Panc1 (cell line): ENCODE data around the gene RPS14.

ENCODE experiments used
- POLR2AphosphoS5 ChIP-seq: IDR thresholded peaks from 2 replicates; pipeline ENCODE4 v1.6.1; 2012; ENCODE audit warnings: mild to moderate bottlenecking, low read depth, low read length, moderate library complexity
- TF ChIP-seq, protein P1 (sequence below): fragments of 450-650 bp; IDR thresholded peaks from 2 replicates; pipeline ENCODE4 v1.5.1; 2017; ENCODE audit warnings: mild to moderate bottlenecking

DNA sequence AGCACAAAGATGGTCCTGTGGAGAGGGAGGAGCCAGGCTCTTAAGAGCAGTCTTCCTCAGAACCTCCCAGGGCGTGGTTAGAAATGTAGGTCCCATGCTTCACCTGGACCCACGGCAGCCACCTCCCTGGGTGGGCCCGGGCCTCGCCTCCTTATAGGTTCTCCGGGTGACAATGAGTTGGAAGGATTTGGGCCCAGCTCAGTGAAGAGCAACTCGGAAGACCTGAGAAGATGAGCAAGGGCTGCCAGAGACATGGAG, 32.1 kb upstream of the RPS14 start:
- TF ChIP-seq, protein P1, sequence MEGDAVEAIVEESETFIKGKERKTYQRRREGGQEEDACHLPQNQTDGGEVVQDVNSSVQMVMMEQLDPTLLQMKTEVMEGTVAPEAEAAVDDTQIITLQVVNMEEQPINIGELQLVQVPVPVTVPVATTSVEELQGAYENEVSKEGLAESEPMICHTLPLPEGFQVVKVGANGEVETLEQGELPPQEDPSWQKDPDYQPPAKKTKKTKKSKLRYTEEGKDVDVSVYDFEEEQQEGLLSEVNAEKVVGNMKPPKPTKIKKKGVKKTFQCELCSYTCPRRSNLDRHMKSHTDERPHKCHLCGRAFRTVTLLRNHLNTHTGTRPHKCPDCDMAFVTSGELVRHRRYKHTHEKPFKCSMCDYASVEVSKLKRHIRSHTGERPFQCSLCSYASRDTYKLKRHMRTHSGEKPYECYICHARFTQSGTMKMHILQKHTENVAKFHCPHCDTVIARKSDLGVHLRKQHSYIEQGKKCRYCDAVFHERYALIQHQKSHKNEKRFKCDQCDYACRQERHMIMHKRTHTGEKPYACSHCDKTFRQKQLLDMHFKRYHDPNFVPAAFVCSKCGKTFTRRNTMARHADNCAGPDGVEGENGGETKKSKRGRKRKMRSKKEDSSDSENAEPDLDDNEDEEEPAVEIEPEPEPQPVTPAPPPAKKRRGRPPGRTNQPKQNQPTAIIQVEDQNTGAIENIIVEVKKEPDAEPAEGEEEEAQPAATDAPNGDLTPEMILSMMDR: no peak
- TF ChIP-seq POLR2AphosphoS5: no peak
